Measurements from ENCODE around the gene SLC38A7. TPM values are rescaled to one million over a fixed set of nuclear protein-coding genes. Genes with fewer than 3 reads are reported as not detected.

SLC38A7 gene
- total and polyA plus RNA-seq, 2 donors (not counting 1 experiment from before 2014, with no cell fraction given), result 8.3 to 23.9 TPM

GRCh38 chr16:58685084-58685449 lies 497 bp upstream of the SLC38A7 start:
- H3K36me3 ChIP-seq (replicated peaks in 1 of 2; ENCODE audit: control extremely low read depth in 1 of 2, control insufficient read depth in 1 of 2, extremely low read depth in 1 of 2, insufficient read depth in 2 of 2, low read length in 1 of 2), result no peaks in the 10 kb centered on the region
- Mint-ChIP-seq H3K9me3 (ENCODE audit: insufficient read depth) (no peaks in the 10 kb centered on the region), H3K4me1 (peaks cover 17% of the 10 kb centered on the region), H3K27ac (peak overlapping the region; percentile 80), H3K27me3 (peaks cover 5% of the 10 kb centered on the region), H3K4me3 (peak overlapping the region; percentile 93)
- CTCF ChIA-PET, result interaction anchor here (0.8 to 2.0 kb wide), 3 partner anchors 48 to 71 kb away, joined by 3 to 9 read pairs (median 3); no protein-coding TSS in a partner anchor
- peak overlapping the region; percentile 96 for H3K4me2 ChIP-seq (replicated peaks; ENCODE audit: low read depth, low read length, poor library complexity, severe bottlenecking)
- no peak for DNase-seq
- WGBS (ENCODE audit: insufficient coverage), result 100% methylated on average over 3 of the region's 6 CpGs
- H3K9ac ChIP-seq (ENCODE audit: low read length), result peak overlapping the region; percentile 91
- TF ChIP-seq, protein P1, sequence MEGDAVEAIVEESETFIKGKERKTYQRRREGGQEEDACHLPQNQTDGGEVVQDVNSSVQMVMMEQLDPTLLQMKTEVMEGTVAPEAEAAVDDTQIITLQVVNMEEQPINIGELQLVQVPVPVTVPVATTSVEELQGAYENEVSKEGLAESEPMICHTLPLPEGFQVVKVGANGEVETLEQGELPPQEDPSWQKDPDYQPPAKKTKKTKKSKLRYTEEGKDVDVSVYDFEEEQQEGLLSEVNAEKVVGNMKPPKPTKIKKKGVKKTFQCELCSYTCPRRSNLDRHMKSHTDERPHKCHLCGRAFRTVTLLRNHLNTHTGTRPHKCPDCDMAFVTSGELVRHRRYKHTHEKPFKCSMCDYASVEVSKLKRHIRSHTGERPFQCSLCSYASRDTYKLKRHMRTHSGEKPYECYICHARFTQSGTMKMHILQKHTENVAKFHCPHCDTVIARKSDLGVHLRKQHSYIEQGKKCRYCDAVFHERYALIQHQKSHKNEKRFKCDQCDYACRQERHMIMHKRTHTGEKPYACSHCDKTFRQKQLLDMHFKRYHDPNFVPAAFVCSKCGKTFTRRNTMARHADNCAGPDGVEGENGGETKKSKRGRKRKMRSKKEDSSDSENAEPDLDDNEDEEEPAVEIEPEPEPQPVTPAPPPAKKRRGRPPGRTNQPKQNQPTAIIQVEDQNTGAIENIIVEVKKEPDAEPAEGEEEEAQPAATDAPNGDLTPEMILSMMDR (IDR thresholded peaks at IDR 0.05), result no peak
- no peak for TF ChIP-seq EZH2 (IDR thresholded peaks at IDR 0.05; ENCODE audit: borderline replicate concordance, insufficient read depth, low read depth, low read length, poor library complexity, severe bottlenecking)
- POLR2A ChIA-PET, result no interaction called here
- peaks cover 11% of the 10 kb centered on the region for H3K79me2 ChIP-seq (ENCODE audit: control insufficient read depth, insufficient read depth, low read length)
- intact Hi-C loops (cut with micrococcal nuclease), result loop anchor here (2.0 kb wide), 1 partner anchor 292 kb away; the partner anchor contains the start of gene GINS3
- H3K4me1 ChIP-seq (ENCODE audit: control insufficient read depth in 2 of 2, insufficient read depth in 2 of 2, low read length in 2 of 2), result peaks cover 10 to 17% of the 10 kb centered on the region in 2 donors
- ATAC-seq (ENCODE audit: low read depth), result no peak
- H3K27me3 ChIP-seq (replicated peaks in 1 of 4; ENCODE audit: control extremely low read depth in 1 of 4, control insufficient read depth in 3 of 4, insufficient read depth in 4 of 4, low read length in 3 of 4), result no peaks in the 10 kb centered on the region
- peak overlapping the region in 3 of 5 experiments; percentile 60 to 93 (median 74) for H3K4me3 ChIP-seq (ENCODE audit: control extremely low read depth in 1 of 5, extremely low read depth in 1 of 5, insufficient read depth in 1 of 5, low read depth in 2 of 5, low read length in 4 of 5)
- H3K9me3 ChIP-seq (ENCODE audit: control extremely low read depth in 1 of 3, control insufficient read depth in 2 of 3, insufficient read depth in 1 of 3, low read length in 2 of 3), result no peaks in the 10 kb centered on the region
- no peaks in the 10 kb centered on the region for H4K20me1 ChIP-seq (ENCODE audit: control insufficient read depth, insufficient read depth, low read length, poor library complexity, severe bottlenecking)
- no peak overlapping the region for H3K27ac ChIP-seq (ENCODE audit: low read length in 2 of 2)
- peak overlapping the region; percentile 97 for H2AFZ ChIP-seq (ENCODE audit: insufficient read depth, low read depth, low read length, poor library complexity, severe bottlenecking)

DNA sequence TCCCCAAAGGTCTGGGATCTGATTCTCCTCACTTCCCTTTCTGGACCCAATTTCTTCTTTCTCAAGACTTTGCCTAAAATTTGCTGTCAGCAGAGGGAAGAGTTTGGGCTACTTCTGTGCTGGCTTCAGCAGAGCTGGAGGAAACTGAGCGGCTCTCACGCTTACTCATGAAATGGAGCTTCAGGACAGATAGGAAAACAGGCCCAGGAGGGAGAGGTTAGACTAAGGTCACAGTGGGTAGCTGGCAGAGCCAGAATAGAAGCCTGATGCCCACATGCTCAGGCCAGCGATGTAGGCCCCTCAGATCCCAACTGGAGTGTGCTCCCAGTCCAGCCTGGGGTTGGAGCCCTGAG lies 593 bp downstream of the SLC38A7 start:
- Histone ChIP-seq H3K27me3 (replicated peaks in 1 of 4; ENCODE audit: control extremely low read depth in 1 of 4, control insufficient read depth in 3 of 4, insufficient read depth in 4 of 4, low read length in 3 of 4) (no peaks in the 10 kb centered on the region), H2AFZ (ENCODE audit: insufficient read depth, low read depth, low read length, poor library complexity, severe bottlenecking) (peak overlapping the region; percentile 97), H3K79me2 (ENCODE audit: control insufficient read depth, insufficient read depth, low read length) (peaks cover 11% of the 10 kb centered on the region), H3K36me3 (replicated peaks in 1 of 2; ENCODE audit: control extremely low read depth in 1 of 2, control insufficient read depth in 1 of 2, extremely low read depth in 1 of 2, insufficient read depth in 2 of 2, low read length in 1 of 2) (no peaks in the 10 kb centered on the region), H4K20me1 (ENCODE audit: control insufficient read depth, insufficient read depth, low read length, poor library complexity, severe bottlenecking) (no peaks in the 10 kb centered on the region), H3K4me2 (replicated peaks; ENCODE audit: low read depth, low read length, poor library complexity, severe bottlenecking) (peak overlapping the region; percentile 96), H3K9ac (ENCODE audit: low read length) (peak overlapping the region; percentile 91), H3K4me1 (ENCODE audit: control insufficient read depth in 2 of 2, insufficient read depth in 2 of 2, low read length in 2 of 2) (peaks cover 10 to 17% of the 10 kb centered on the region in 2 donors), H3K9me3 (ENCODE audit: control extremely low read depth in 1 of 3, control insufficient read depth in 2 of 3, insufficient read depth in 1 of 3, low read length in 2 of 3) (no peaks in the 10 kb centered on the region), H3K27ac (ENCODE audit: low read length in 2 of 2) (peak overlapping the region in 1 of 2 donors; percentile 80), H3K4me3 (ENCODE audit: control extremely low read depth in 1 of 5, extremely low read depth in 1 of 5, insufficient read depth in 1 of 5, low read depth in 2 of 5, low read length in 4 of 5) (peak overlapping the region in 4 of 5 experiments; percentile 60 to 98 (median 84))
- 30% methylated on average over 3 of the region's 3 CpGs for WGBS (ENCODE audit: insufficient coverage)
- Mint-ChIP-seq H3K4me3 (peak overlapping the region; percentile 93), H3K27me3 (no peaks in the 10 kb centered on the region), H3K27ac (peak overlapping the region; percentile 80), H3K9me3 (ENCODE audit: insufficient read depth) (no peaks in the 10 kb centered on the region), H3K4me1 (peaks cover 17% of the 10 kb centered on the region)
- ChIA-PET CTCF (interaction anchor here (0.8 to 2.0 kb wide), 3 partner anchors 49 to 72 kb away, joined by 3 to 9 read pairs (median 3); no protein-coding TSS in a partner anchor), POLR2A (no interaction called here)
- intact Hi-C loops (cut with micrococcal nuclease), result loop anchor here (1.0 to 5.0 kb wide), 3 partner anchors 48 to 291 kb away; partner anchors contain the start of genes GINS3 and GOT2
- DNase-seq (peak; percentile 20), ATAC-seq (ENCODE audit: low read depth) (no peak)
- TF ChIP-seq, protein P1 (IDR thresholded peaks at IDR 0.05), result no peak
- TF ChIP-seq EZH2 (IDR thresholded peaks at IDR 0.05; ENCODE audit: borderline replicate concordance, insufficient read depth, low read depth, low read length, poor library complexity, severe bottlenecking), result no peak

All from B cell (primary cell).